GM12892 (cell line): ENCODE results near the gene GMCL2.

Experiments
- POLR2A ChIP-seq: IDR thresholded peaks from 2 replicates; pipeline ENCODE4 v1.6.1; 2011; ENCODE audit warnings: low read depth, low read length, control low read depth
- POLR2AphosphoS5 ChIP-seq: IDR thresholded peaks from 2 replicates; pipeline ENCODE4 v1.6.1; 2011; ENCODE audit warnings: low read depth, low read length, control low read depth

- TF ChIP-seq POLR2A (no peak), POLR2AphosphoS5 (no peak)
Measured at GRCh38 chr5:178192244-178192643, 5.1 kb upstream of the GMCL2 start.
